ENCODE results near the gene F5. TPM values are rescaled to one million over a fixed set of nuclear protein-coding genes. Genes with fewer than 3 reads are reported as not detected.
A peak's percentile ranks its signal among the peaks of the same experiment; 100 is the strongest.

Gene F5
- total and polyA plus RNA-seq, 9 of the 15 experiments (the other 6 are each of a cell fraction or from before 2014, with no cell fraction given) = 0.03 to 0.13 TPM; not detected in 7

- TF ChIP-seq HBP1 (CRISPR knock-in tag; IDR thresholded peaks at IDR 0.05) = 0 out of 2 replicates have a peak, but pooled peaks have one; percentile 65
- TF ChIP-seq FOXP4 (CRISPR knock-in tag; IDR thresholded peaks at IDR 0.05; ENCODE audit: borderline replicate concordance) = no peak; the same call in 1 of the 2 replicates
- TF ChIP-seq PCBP2 (IDR thresholded peaks at IDR 0.05; ENCODE audit: low read depth, low read length, poor library complexity, severe bottlenecking) = no peak
- TF ChIP-seq HMGXB4 (CRISPR knock-in tag; IDR thresholded peaks at IDR 0.05) = no peak
- TF ChIP-seq FOXM1 (IDR thresholded peaks at IDR 0.05; ENCODE audit: low read depth) = 0 out of 2 replicates have a peak, but pooled peaks have one; percentile 4
- TF ChIP-seq FOXM1 (CRISPR knock-in tag; IDR thresholded peaks at IDR 0.05; ENCODE audit: low read depth) = no peak
- no peak for TF ChIP-seq ATF4 (CRISPR knock-in tag; IDR thresholded peaks at IDR 0.05)
- TF ChIP-seq CREB3L1 (IDR thresholded peaks at IDR 0.05; ENCODE audit: borderline replicate concordance, low read depth) = peak; percentile 56
- peak; percentile 69 for TF ChIP-seq NFRKB (IDR thresholded peaks at IDR 0.05; ENCODE audit: low read depth)
- peak; percentile 75; the same call in 1 of the 2 replicates for TF ChIP-seq POLR2H (tag; IDR thresholded peaks at IDR 0.05; ENCODE audit: low read depth)
- TF ChIP-seq ARID4B (CRISPR knock-in tag; IDR thresholded peaks at IDR 0.05) = peak; percentile 26; the same call in 1 of the 2 replicates
- no peak for TF ChIP-seq ZNF311 (CRISPR knock-in tag; IDR thresholded peaks at IDR 0.05)
- TF ChIP-seq DPF2 (IDR thresholded peaks at IDR 0.05) = 0 out of 2 replicates have a peak, but pooled peaks have one; percentile 43
- no peak for TF ChIP-seq RBM39 (optimal IDR thresholded peaks at IDR 0.05; ENCODE audit: low read depth, low read length)
These were observed 99.8 kb downstream of the F5 start (continued) for GRCh38 chr1:169486281-169487051.
